ENCODE results near the gene KIAA0513.

Gene KIAA0513

DNA sequence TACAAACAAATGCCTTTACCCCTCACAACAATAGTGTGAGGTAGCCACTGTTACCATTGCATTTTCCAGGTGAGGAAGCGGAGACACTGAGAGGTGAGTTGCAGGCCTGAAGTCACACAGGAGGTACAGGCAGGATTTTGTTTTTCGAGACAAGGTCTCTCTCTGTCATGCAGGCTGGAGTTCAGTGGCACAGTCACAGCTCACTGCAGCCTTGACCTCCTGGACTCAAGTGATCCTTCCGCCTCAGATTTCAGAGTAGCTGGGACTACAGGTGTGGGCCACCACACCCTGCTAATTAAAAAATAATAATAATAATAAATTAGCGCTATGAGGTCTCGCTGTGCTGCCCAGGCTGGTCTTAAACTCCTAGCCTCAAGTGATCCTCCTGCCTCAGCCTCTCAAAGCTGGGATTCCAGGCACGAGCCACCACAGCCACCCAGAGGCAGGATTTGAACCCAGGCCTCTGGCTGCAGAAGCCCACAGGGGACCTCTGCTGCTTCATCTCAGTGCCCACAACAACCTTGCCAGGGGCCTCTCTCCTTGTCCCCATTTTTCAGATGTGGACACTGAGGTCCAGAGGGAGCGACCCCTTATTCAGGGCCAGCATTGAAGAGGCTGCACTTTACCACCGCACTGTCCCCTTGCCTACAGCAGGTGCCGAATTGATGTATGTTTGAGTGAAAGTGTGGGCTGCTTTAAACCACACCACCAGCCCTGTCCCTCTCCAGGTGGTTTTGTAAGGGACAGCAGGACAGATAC is 100.7 kb downstream of the KIAA0513 start:
- Mint-ChIP-seq H3K27ac (no peak overlapping the region), H3K9me3 (no peaks in the 10 kb centered on the region), H3K36me3 (ENCODE audit: low read depth) (no peaks in the 10 kb centered on the region)

DNA sequence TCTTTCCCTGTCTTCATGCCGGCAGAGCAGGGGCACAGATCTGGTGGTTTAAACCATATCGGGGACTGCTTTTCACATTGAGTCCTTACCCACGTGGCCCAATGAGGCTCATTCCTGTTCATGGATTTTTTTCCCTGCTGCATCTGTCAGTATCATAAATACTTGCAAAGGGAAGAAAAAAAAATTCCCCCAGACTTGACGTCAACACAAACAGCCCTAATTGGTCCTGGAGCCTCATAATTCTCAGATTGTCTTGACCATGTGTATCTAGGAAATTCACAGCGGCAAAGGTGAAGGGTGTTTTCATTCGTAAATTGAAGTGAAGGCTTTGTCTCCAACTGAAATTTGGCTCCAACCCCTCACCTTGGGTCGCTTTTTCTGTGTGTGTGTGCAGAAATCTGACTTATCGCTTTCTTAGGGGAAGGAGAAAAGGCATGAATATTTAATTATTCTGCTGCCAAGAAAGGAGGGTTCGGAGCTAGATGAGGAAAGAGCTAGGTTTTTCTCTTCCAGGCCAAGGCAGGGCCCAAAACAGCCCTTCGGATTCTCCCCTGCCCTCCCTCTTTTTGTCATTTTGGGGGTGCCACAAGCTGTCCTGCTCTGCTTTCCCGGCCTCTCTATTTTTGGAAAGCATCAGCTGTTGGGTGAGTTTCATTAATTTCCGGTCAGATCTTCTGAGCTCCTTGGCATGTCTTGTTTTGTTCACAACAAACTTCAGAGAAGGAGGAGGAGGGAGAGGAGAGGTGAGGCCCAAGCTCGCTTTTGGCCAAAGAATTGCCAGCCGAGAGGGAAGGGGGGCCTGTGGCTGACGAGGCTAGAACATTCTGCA is 102.5 kb downstream of the KIAA0513 start:
- Mint-ChIP-seq H3K27me3 (ENCODE audit: low read depth, poor library complexity) (peaks cover 23% of the 10 kb centered on the region), H3K4me3 (peak overlapping the region; percentile 1), H3K36me3 (ENCODE audit: low read depth) (no peaks in the 10 kb centered on the region), H3K9me3 (no peaks in the 10 kb centered on the region), H3K27ac (peak overlapping the region; percentile 14), H3K4me1 (peaks cover 47% of the 10 kb centered on the region)
- TF ChIP-seq, protein P1, sequence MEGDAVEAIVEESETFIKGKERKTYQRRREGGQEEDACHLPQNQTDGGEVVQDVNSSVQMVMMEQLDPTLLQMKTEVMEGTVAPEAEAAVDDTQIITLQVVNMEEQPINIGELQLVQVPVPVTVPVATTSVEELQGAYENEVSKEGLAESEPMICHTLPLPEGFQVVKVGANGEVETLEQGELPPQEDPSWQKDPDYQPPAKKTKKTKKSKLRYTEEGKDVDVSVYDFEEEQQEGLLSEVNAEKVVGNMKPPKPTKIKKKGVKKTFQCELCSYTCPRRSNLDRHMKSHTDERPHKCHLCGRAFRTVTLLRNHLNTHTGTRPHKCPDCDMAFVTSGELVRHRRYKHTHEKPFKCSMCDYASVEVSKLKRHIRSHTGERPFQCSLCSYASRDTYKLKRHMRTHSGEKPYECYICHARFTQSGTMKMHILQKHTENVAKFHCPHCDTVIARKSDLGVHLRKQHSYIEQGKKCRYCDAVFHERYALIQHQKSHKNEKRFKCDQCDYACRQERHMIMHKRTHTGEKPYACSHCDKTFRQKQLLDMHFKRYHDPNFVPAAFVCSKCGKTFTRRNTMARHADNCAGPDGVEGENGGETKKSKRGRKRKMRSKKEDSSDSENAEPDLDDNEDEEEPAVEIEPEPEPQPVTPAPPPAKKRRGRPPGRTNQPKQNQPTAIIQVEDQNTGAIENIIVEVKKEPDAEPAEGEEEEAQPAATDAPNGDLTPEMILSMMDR (IDR thresholded peaks at IDR 0.05), result no peak
- no peak for DNase-seq

More for the DNA sequence above, 100.7 kb downstream of the KIAA0513 start:
- no peak overlapping the region for H3K4me3 Mint-ChIP-seq
- TF ChIP-seq, protein P1 (IDR thresholded peaks at IDR 0.05), result no peak
- H3K4me1 Mint-ChIP-seq, result peaks cover 47% of the 10 kb centered on the region
- no peak for DNase-seq
- H3K27me3 Mint-ChIP-seq (ENCODE audit: low read depth, poor library complexity), result peaks cover 24% of the 10 kb centered on the region

DNA sequence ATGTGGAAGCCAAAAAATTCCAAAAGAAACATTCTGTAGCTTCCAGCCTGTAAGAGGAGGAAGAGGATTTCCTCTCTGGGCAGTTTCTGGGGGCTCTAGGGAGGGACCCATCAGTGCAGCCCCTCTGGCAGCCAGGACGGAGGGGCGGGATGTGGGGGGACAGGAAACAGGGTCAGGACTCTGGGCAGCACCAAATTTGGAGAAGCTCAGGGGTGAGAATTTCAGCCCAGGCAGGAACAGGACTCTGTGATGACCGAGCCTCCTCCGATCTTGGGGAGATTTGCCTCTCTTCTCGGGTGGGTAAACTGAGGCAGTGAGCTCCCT is 103.1 kb downstream of the KIAA0513 start:
- no peak overlapping the region for H3K4me3 Mint-ChIP-seq
- no peak for DNase-seq
- TF ChIP-seq, protein P1 (IDR thresholded peaks at IDR 0.05), result no peak
- H3K27me3 Mint-ChIP-seq (ENCODE audit: low read depth, poor library complexity), result peaks cover 18% of the 10 kb centered on the region
- no peaks in the 10 kb centered on the region for H3K36me3 Mint-ChIP-seq (ENCODE audit: low read depth)
- peaks cover 49% of the 10 kb centered on the region for H3K4me1 Mint-ChIP-seq
- H3K9me3 Mint-ChIP-seq, result no peaks in the 10 kb centered on the region
- H3K27ac Mint-ChIP-seq, result no peak overlapping the region

DNA sequence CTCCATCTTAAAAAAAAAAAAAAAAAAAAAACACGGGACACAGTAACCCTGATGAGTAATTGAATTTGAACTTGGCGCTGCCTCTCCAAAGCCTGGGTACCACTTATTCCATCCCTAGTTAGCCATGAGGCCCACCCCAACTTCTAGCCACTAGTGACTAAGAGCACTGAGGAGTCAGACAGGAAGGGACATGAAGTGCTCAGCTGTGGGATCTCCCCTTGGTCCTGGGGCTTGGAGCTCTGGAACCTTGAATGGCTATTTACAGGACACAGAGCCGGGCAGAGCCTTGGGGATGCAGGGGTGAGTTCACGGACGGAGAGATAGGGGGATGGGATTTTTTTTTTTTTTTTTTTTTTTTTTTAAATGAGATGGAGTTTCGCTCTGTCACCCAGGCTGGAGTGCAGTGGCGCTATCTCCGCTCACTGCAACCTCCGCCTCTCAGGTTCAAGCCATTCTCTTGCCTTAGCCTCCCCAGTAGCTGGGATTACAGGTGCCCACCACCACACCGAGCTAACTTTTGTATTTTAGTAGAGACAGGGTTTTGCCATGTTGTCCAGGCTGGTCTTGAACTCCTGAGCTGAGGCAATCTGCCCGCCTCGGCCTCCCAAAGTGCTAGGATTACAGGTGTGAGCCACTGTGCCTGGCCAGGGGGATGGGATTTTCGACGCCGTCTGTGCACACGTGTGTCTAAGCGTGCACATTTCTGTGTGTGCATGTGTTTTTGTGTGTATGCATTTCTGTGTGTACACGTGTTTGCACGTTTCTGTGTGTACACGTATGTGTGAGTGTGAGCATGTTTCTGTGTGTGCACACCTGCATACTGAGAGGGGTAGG is 105.1 kb downstream of the KIAA0513 start:
- H3K27ac Mint-ChIP-seq, result no peak overlapping the region
- no peak for DNase-seq
- H3K4me3 Mint-ChIP-seq, result no peak overlapping the region
- no peaks in the 10 kb centered on the region for H3K36me3 Mint-ChIP-seq (ENCODE audit: low read depth)
- H3K9me3 Mint-ChIP-seq, result no peaks in the 10 kb centered on the region
- H3K4me1 Mint-ChIP-seq, result peaks cover 47% of the 10 kb centered on the region
- TF ChIP-seq, protein P1 (IDR thresholded peaks at IDR 0.05), result no peak
- peaks cover 18% of the 10 kb centered on the region for H3K27me3 Mint-ChIP-seq (ENCODE audit: low read depth, poor library complexity)

DNA sequence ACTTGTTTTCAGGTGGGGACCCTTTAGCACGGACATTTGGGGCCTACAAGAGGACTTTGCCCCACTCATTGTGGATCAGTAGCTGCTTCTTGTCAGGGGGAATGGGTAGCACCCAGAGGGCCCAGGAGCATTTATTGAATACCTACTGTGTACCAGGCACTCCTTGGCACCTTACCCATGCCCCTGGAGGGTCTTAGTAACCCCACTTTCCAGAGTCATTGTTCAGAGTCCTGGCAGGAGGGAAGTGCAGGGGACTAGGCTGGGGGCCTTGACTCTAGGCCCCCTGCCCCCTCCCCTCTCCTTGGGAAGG is 105.7 kb downstream of the KIAA0513 start:
- Mint-ChIP-seq H3K27me3 (ENCODE audit: low read depth, poor library complexity) (peaks cover 18% of the 10 kb centered on the region), H3K27ac (no peak overlapping the region), H3K36me3 (ENCODE audit: low read depth) (no peaks in the 10 kb centered on the region), H3K9me3 (no peaks in the 10 kb centered on the region), H3K4me1 (peaks cover 48% of the 10 kb centered on the region), H3K4me3 (no peak overlapping the region)
- no peak for DNase-seq
- TF ChIP-seq, protein P1 (IDR thresholded peaks at IDR 0.05), result no peak

All from nephron progenitor cell (in vitro differentiated cells).